Measurements from ENCODE around the gene NEU1.
A peak's percentile ranks its signal among the peaks of the same experiment; 100 is the strongest.
"Not testable (repeated sequence)": the region's sequence is repeated elsewhere in the genome, so short reads cannot be mapped to it uniquely, and the experiment has no call there.

The NEU1 gene

DNA sequence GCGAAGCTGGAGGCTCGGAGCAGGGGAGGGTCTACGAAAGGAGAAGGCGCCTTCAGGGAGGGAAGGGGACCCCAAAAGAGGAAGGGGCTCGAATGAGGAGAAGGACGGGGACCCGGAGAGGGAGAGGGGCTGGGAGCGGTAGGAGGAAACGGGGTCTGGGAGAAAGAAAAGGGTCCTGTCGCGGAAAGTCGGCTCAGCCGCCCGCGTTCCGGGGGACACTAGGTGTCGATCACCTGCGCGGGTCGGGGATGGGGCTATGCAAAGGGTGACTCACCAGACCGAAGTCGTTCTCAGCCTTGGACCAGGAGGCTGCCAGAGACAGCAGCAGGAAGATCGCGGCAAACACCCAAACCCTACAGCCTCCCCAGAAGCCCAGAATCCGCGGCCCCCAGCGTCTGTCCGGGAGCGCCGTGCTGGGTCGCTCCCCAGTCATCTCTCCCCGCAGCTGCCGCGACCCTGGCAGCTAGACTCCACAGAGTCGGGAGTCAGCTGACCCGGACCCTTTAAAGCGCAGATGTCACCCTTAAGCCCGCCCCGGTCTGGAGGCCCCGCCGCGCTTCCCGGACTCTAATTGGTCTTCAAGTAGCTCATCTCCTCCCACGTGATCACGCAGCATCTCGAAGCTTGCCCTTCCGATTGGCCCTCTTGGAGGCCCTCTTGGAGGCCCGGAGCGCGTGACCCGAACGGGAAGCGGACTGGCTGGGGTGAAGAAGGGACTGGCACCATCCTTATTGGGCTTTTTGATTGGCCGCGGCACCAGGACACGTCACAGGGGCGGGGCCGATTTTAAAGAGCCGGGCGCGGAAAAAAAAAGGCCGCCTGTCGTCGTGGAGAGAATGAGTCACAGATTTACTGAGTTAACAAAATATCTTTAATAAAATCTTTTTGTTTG is at the start of gene NEU1:
Gene NEU1 (minus strand): TSS at position 478 of the 892 bp plus-strand sequence. CDS start 45 bp downstream, at position 433.
- Histone ChIP-seq H3K9ac (ENCODE audit: low read length) (peak within 1 kb of the TSS; percentile 80), H3K4me1 (ENCODE audit: control insufficient read depth, insufficient read depth, low read length) (peaks cover 31% of the 10 kb centered on the region), H3K27me3 (ENCODE audit: control insufficient read depth, insufficient read depth, low read length) (no peaks in the 10 kb centered on the region), H3K9me3 (ENCODE audit: control insufficient read depth, low read length) (no peaks in the 10 kb centered on the region), H3K4me3 (ENCODE audit: low read length) (peak within 1 kb of the TSS; percentile 44), H3K36me3 (ENCODE audit: control insufficient read depth, insufficient read depth, low read length) (peaks cover 35% of the 10 kb centered on the region)

DNA sequence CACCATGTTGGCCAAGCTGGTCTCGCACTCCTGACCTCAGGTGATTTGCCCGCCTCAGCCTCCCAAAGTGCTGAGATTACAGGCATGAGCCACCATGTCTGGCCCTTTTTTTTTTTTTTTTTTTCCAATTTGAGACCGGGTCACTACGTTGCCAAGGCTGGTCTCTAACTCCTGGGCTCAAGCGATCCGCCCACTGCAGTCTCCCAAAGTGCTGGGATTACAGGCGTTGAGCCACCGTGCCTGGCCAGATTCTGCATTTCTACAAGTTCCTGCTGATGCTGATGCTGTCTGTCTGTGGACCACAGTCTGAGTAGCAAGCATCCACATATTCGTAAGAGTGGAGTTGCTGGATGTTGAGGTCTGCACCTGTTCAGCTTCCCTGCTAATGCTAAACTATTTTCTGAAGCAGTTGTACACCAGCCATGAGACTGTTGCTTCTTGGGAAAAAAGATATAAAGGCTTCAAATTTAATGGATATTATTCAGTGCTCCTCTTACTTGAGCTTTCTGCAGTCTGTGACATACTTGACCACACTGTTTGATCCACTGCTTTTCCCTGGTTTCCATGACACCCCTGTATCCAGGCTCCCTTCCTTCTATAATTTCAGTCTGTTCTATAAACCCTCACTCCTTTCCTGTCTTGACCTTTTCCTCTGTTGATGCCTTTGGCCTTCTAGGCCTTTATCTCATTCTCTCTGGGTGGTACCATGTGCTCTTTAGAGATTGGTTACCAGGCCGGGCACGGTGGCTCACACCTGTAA is 49.4 kb upstream of the NEU1 start:
- no peaks in the 10 kb centered on the region for H3K36me3 ChIP-seq (ENCODE audit: control insufficient read depth, insufficient read depth, low read length)
- H3K9me3 ChIP-seq (ENCODE audit: control insufficient read depth, low read length), result no peaks in the 10 kb centered on the region

DNA sequence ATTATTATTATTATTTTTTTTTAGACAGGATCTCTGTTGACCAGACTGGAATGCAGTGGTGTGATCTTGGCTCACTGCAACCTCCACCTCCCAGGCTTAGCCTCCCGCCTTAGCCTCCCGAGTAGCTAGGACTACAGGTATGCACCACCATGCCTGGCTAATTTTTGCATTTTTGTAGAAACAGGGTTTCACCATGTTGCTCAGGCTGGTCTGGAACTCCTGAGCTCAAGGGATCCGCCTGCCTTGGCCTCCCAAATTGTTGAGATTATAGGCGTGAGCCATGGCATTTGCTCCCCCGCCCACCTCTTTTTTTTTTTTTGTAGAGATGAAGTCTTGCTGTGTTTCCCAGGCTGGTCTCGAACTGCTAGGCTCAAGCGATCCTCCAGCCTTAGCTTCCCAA is 46.7 kb upstream of the NEU1 start:
- H3K9me3 ChIP-seq (ENCODE audit: control insufficient read depth, low read length); H3K36me3 ChIP-seq (ENCODE audit: control insufficient read depth, insufficient read depth, low read length): not testable (repeated sequence)

More for the DNA sequence above, 49.4 kb upstream of the NEU1 start:
- no peak overlapping the region for H3K9ac ChIP-seq (ENCODE audit: low read length)
- no peak overlapping the region for H3K4me3 ChIP-seq (ENCODE audit: low read length)
- H3K4me1 ChIP-seq (ENCODE audit: control insufficient read depth, insufficient read depth, low read length), result peaks cover 4% of the 10 kb centered on the region
- H3K27me3 ChIP-seq (ENCODE audit: control insufficient read depth, insufficient read depth, low read length), result no peaks in the 10 kb centered on the region

DNA sequence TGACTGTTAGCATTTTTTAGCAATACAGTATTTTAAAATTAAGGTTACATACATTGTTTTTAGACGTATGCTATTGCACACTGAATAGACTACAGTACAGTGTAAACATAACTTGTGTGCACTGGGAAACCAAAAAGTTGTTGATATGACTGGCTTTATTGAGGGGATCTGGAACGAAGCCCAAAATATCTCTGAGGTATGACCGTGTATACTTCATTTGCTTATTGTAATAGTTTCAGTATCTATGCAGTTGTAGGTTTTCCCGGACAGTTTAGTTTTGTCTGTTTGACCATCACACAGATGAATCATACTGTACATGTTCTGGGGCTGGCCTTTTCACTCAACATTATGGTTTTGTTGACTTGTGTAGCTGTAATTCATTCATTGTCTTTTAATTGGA is 46.2 kb upstream of the NEU1 start:
- H3K4me3 ChIP-seq (ENCODE audit: low read length), result no peak overlapping the region
- H3K36me3 ChIP-seq (ENCODE audit: control insufficient read depth, insufficient read depth, low read length), result no peaks in the 10 kb centered on the region
- peaks cover 4% of the 10 kb centered on the region for H3K4me1 ChIP-seq (ENCODE audit: control insufficient read depth, insufficient read depth, low read length)
- no peaks in the 10 kb centered on the region for H3K9me3 ChIP-seq (ENCODE audit: control insufficient read depth, low read length)
- H3K9ac ChIP-seq (ENCODE audit: low read length), result no peak overlapping the region
- no peaks in the 10 kb centered on the region for H3K27me3 ChIP-seq (ENCODE audit: control insufficient read depth, insufficient read depth, low read length)

More for the DNA sequence above, 46.7 kb upstream of the NEU1 start:
- H3K9ac ChIP-seq (ENCODE audit: low read length); H3K27me3 ChIP-seq (ENCODE audit: control insufficient read depth, insufficient read depth, low read length); H3K4me1 ChIP-seq (ENCODE audit: control insufficient read depth, insufficient read depth, low read length); H3K4me3 ChIP-seq (ENCODE audit: low read length): not testable (repeated sequence)

DNA sequence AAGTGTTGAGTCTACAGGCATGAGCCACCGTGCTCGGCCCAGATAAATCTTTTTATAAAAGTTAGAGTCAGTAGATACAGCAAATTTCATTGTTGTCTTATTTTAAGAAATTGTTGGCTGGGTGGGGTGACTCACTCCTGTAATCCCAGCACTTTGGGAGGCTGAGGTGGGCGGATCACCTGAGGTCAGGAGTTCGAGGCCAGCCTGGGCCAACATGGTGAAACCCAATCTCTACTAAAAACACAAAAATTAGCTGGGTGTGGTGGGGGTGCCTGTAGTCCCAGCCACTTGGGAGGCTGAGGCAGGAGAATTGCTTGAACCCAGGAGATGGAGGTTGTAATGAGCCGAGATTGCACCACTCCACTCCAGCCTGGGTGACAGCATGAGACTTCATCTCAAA is 45.6 kb upstream of the NEU1 start:
- H3K4me1 ChIP-seq (ENCODE audit: control insufficient read depth, insufficient read depth, low read length); H3K9me3 ChIP-seq (ENCODE audit: control insufficient read depth, low read length); H3K27me3 ChIP-seq (ENCODE audit: control insufficient read depth, insufficient read depth, low read length): not testable (repeated sequence)

DNA sequence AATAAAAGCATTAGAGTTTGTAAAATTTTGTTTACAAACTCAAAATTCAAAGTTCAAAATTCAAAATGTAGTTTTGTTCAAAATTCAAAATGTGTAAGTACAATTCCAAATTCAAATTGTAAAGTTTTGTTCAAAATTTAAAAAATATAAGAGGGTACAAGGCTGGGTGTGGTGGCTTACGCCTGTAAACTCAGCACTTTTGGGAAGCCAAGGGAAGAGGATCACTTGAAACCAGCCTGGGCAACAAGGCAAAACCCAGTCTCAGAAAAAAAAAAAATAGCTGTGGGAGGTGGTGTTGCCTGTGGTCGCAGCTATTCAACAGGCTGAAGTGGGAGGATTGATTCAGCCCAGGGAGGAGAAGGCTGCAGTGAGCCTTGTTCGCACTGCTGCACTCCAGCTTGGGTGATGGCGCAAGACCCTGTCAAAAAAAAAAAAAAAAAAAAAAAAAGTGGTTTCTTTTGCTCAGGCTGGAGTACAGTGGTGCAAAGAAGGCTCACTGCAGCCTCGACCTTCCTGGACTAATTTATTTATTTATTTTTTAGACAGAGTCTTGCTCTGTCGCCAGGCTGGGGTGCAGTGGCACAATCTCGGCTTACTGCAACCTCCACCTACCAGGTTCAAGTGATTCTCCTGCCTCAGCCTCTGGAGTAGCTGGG is 44.7 kb upstream of the NEU1 start:
- Histone ChIP-seq H3K36me3 (ENCODE audit: control insufficient read depth, insufficient read depth, low read length) (no peaks in the 10 kb centered on the region), H3K9me3 (ENCODE audit: control insufficient read depth, low read length) (no peaks in the 10 kb centered on the region), H3K27me3 (ENCODE audit: control insufficient read depth, insufficient read depth, low read length) (no peaks in the 10 kb centered on the region), H3K4me3 (ENCODE audit: low read length) (no peak overlapping the region), H3K4me1 (ENCODE audit: control insufficient read depth, insufficient read depth, low read length) (peaks cover 4% of the 10 kb centered on the region), H3K9ac (ENCODE audit: low read length) (no peak overlapping the region)

More for the DNA sequence above, 45.6 kb upstream of the NEU1 start:
- not testable (repeated sequence) for H3K36me3 ChIP-seq (ENCODE audit: control insufficient read depth, insufficient read depth, low read length); H3K9ac ChIP-seq (ENCODE audit: low read length); H3K4me3 ChIP-seq (ENCODE audit: low read length)

DNA sequence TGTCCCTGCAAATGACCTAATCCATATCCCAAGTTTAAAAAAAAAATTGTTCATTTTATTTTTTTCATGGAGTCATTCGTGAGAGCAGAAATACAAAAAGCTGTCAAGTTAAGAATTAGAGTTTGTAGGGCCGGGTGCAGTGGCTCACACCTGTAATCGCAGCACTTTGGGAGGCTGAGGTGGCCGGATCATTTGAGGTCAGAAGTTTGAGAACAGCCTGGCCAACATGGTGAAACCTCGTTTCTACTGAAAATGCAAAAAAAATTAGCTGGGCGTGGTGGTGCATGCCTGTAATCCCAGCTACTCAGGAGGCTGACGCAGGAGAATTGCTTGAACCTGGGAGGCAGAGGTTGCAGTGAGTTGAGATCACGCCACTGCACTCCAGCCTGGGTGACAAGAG is 44.1 kb upstream of the NEU1 start:
- not testable (repeated sequence) for H3K4me3 ChIP-seq (ENCODE audit: low read length); H3K9me3 ChIP-seq (ENCODE audit: control insufficient read depth, low read length); H3K4me1 ChIP-seq (ENCODE audit: control insufficient read depth, insufficient read depth, low read length); H3K27me3 ChIP-seq (ENCODE audit: control insufficient read depth, insufficient read depth, low read length); H3K36me3 ChIP-seq (ENCODE audit: control insufficient read depth, insufficient read depth, low read length); H3K9ac ChIP-seq (ENCODE audit: low read length)

DNA sequence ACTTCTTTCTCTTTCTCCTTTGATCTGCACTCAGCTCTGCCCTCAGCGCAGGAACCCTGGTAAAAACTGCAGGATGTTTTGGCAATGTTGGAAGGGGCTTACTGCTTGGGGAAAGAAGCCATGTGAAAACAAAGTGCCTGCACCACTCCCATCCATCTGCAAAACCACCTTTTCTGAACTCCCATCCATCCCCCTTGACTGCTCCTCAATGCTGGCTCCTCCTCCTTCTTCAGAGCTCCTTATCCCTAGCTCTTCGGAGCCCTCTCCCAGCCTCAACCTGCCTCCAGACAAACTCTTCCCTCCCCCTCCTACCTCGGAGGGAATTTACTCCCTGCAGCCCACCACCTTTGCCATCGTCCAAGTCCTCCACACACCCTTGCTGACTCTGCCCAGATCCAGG is 43.5 kb upstream of the NEU1 start:
- H3K4me3 ChIP-seq (ENCODE audit: low read length), result no peak overlapping the region
- H3K9ac ChIP-seq (ENCODE audit: low read length), result no peak overlapping the region
- H3K4me1 ChIP-seq (ENCODE audit: control insufficient read depth, insufficient read depth, low read length), result peaks cover 7% of the 10 kb centered on the region
- H3K27me3 ChIP-seq (ENCODE audit: control insufficient read depth, insufficient read depth, low read length), result no peaks in the 10 kb centered on the region
- no peaks in the 10 kb centered on the region for H3K9me3 ChIP-seq (ENCODE audit: control insufficient read depth, low read length)
- H3K36me3 ChIP-seq (ENCODE audit: control insufficient read depth, insufficient read depth, low read length), result no peaks in the 10 kb centered on the region

DNA sequence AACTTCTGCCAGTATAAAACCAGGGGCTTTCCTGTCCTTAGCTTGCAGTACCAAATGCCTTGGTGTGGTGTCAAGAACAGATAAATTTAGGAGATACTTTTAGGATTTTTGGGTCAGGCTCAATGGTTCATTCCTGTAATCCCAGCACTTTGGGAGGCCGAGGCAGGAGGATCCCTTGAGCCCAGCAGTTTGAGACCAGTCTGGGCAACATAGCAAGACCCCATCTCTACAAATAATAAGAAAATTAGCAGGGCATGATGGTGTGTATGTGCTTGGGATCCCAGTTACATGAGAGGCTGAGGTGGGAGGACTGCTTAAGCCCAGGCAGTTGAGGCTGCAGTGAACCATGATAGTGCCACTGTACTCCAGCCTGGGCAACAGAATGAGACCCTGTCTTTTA is 42.4 kb upstream of the NEU1 start:
- no peaks in the 10 kb centered on the region for H3K27me3 ChIP-seq (ENCODE audit: control insufficient read depth, insufficient read depth, low read length)
- H3K4me3 ChIP-seq (ENCODE audit: low read length), result no peak overlapping the region
- H3K9me3 ChIP-seq (ENCODE audit: control insufficient read depth, low read length), result no peaks in the 10 kb centered on the region
- H3K9ac ChIP-seq (ENCODE audit: low read length), result no peak overlapping the region
- H3K4me1 ChIP-seq (ENCODE audit: control insufficient read depth, insufficient read depth, low read length), result peaks cover 10% of the 10 kb centered on the region
- H3K36me3 ChIP-seq (ENCODE audit: control insufficient read depth, insufficient read depth, low read length), result no peaks in the 10 kb centered on the region

DNA sequence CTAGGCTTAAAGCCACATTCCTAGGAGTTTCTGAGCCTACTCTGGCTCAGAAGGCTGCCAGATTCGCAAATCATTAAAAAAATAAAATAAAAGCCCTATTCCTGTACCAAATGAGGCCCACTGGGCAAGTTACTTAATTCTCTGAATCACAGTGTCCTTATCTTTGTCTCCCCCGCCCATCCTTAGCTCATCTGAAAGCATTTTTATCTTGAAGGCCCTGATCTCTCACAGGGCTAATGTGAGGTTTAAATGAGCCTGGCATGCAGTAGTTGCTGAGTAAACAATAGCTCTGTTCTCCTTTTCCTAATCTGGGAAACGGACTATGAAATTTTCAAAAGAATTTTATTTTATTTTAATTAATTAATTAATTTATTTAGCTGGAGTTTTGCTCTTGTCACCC is 41.3 kb upstream of the NEU1 start:
- Histone ChIP-seq H3K9ac (ENCODE audit: low read length) (no peak overlapping the region), H3K36me3 (ENCODE audit: control insufficient read depth, insufficient read depth, low read length) (no peaks in the 10 kb centered on the region), H3K27me3 (ENCODE audit: control insufficient read depth, insufficient read depth, low read length) (no peaks in the 10 kb centered on the region), H3K4me3 (ENCODE audit: low read length) (no peak overlapping the region), H3K9me3 (ENCODE audit: control insufficient read depth, low read length) (no peaks in the 10 kb centered on the region), H3K4me1 (ENCODE audit: control insufficient read depth, insufficient read depth, low read length) (peaks cover 10% of the 10 kb centered on the region)

DNA sequence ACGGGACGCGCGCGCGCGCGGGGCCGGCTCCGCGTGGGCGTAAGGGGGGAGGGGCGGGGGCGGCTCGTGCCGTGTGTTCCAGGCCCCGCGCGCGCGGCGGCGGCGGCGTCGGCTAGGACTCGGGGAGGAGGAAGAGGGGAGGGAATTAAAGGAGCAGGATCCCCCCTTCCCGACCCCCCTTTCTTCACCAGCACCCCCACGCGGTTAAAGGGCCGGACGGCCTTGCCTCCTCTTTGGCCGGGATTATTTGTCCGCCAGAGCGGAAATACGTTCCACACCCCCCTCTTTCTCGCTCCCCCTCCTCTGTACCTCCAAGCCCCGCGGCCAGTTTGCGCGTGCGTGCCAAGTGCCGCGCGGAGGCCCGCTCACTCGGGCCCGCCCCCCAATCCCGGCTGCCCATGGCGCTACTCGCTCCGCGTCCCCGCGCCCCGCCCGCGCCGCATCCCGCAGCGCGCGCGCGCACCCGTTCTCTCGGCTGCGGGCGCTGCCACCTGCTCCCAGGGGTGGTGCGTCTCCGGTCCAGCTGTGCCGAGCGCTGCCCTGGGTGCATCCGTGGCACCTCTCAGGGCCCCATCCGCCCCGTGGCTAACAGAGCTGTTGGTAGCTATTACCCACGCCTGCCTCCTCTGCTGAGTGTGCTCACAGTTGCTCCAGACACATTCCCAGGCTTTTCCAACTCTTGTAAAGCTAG is 39.5 kb upstream of the NEU1 start, which contains the start of gene ZBTB12:
Gene ZBTB12 (minus strand): TSS at position 134 of the 691 bp plus-strand sequence. CDS start 781 bp downstream, outside the sequence.
- Histone ChIP-seq H3K9ac (ENCODE audit: low read length) (peak within 1 kb of the TSS; percentile 78), H3K4me3 (ENCODE audit: low read length) (peak within 1 kb of the TSS; percentile 11), H3K4me1 (ENCODE audit: control insufficient read depth, insufficient read depth, low read length) (peaks cover 6% of the 10 kb centered on the region), H3K27me3 (ENCODE audit: control insufficient read depth, insufficient read depth, low read length) (no peaks in the 10 kb centered on the region), H3K36me3 (ENCODE audit: control insufficient read depth, insufficient read depth, low read length) (no peaks in the 10 kb centered on the region), H3K9me3 (ENCODE audit: control insufficient read depth, low read length) (no peaks in the 10 kb centered on the region)
